Endothelial cell of umbilical vein (primary cell): ENCODE data around the gene ATXN2. TPM values are rescaled to one million over a fixed set of nuclear protein-coding genes. Genes with fewer than 3 reads are reported as not detected.

Source experiments
- BruUV-seq: library from RNA; stranded (reverse); fragments of 400-500 nt; replicated peaks from 2 replicates; lab custom pipeline; 2021; lab: Mats Ljungman, UMichigan
- CTCF ChIA-PET: fragments of 300-600, 350-600 bp; sonication (Branson Sonifier 250); formaldehyde crosslinking; loops from one replicate; lab custom pipeline; 2021; ENCODE audit warnings: antibody characterized with exemption, inconsistent platforms; lab: Charles Lee
- POLR2A ChIA-PET: fragments of 300-600, 350-600 bp; sonication (Branson Sonifier 250); formaldehyde crosslinking; loops from one replicate; lab custom pipeline; 2021; ENCODE audit warnings: antibody characterized with exemption, inconsistent platforms; lab: Charles Lee
- DNase-seq: peaks from one replicate; pipeline ENCODE4 v3.0.0-alpha.2; 2011; ENCODE audit warnings: low read depth, low spot score
- FAIRE-seq: peaks from 2 replicates; lab custom pipeline; 2011; peaks lifted over from hg19 to GRCh38; lab: Jason Lieb, UNC
- H2AFZ ChIP-seq: 2 replicates; pipeline ENCODE4 v1.6.0; 2012; ENCODE audit warnings: low read depth, low read length, control low read depth, inconsistent platforms
- H3K27ac ChIP-seq: 2 replicates; pipeline ENCODE4 v1.5.1; 2011; ENCODE audit warnings: low read depth, mild to moderate bottlenecking, control low read depth, low read length, moderate library complexity; ENCODE audit not compliant: insufficient read depth
- H3K27me3 ChIP-seq, 2 experiments: 2 replicates each; pipeline versions ENCODE4 v1.6.0 to v1.6.1; 2011; ENCODE audit warnings: low read length in 2 of 2, mixed read lengths in 1 of 2; ENCODE audit not compliant: control insufficient read depth in 2 of 2, insufficient read depth in 2 of 2
- H3K36me3 ChIP-seq, 2 experiments: 2 replicates in 1 of 2; 3 replicates in 1 of 2; pipeline ENCODE4 v1.5.1; 2011; ENCODE audit warnings: low read length in 2 of 2, mild to moderate bottlenecking in 1 of 2, moderate library complexity in 1 of 2; ENCODE audit not compliant: control insufficient read depth in 2 of 2, insufficient read depth in 2 of 2; ENCODE audit errors: extremely low read depth in 1 of 2
- H3K4me1 ChIP-seq: 3 replicates; pipeline ENCODE4 v1.5.1; 2011; ENCODE audit warnings: mild to moderate bottlenecking, low read length; ENCODE audit not compliant: control insufficient read depth, insufficient read depth; ENCODE audit errors: extremely low read depth
- H3K4me2 ChIP-seq: 2 replicates; pipeline ENCODE4 v1.6.1; 2011; ENCODE audit warnings: low read length, control low read depth, mixed read lengths; ENCODE audit not compliant: insufficient read depth
- H3K4me3 ChIP-seq, 3 experiments: fragments of 200-600 bp in 1 of 3; sonication (generic), shearing (Covaris generic) in 1 of 3; replicated peaks in 1 of 3; 2 replicates each; pipeline ENCODE4 v1.5.1; 2011 to 2016; ENCODE audit warnings: control low read depth in 3 of 3, low read length in 3 of 3, mild to moderate bottlenecking in 2 of 3, inconsistent platforms in 1 of 3, low read depth in 1 of 3, moderate library complexity in 1 of 3; ENCODE audit not compliant: insufficient read depth in 1 of 3
- H3K79me2 ChIP-seq: 2 replicates; pipeline ENCODE4 v1.6.0; 2012; ENCODE audit warnings: low read length, inconsistent platforms; ENCODE audit not compliant: control insufficient read depth, insufficient read depth
- H3K9ac ChIP-seq: replicated peaks from 2 replicates; pipeline ENCODE3; 2011; ENCODE audit warnings: low read length, control low read depth; ENCODE audit not compliant: insufficient read depth; ENCODE audit errors: extremely low read depth
- H3K9me1 ChIP-seq: replicated peaks from 3 replicates; pipeline ENCODE4 v1.6.0; 2011; ENCODE audit warnings: mild to moderate bottlenecking, low read length; ENCODE audit not compliant: control insufficient read depth, insufficient read depth; ENCODE audit errors: extremely low read depth
- H3K9me3 ChIP-seq: replicated peaks from 2 replicates; pipeline ENCODE4 v1.5.1; 2012; ENCODE audit warnings: low read length, inconsistent platforms; ENCODE audit not compliant: control insufficient read depth, insufficient read depth
- H4K20me1 ChIP-seq: replicated peaks from 2 replicates; pipeline ENCODE3; 2011; ENCODE audit warnings: mild to moderate bottlenecking, low read length; ENCODE audit not compliant: control insufficient read depth, insufficient read depth; ENCODE audit errors: extremely low read depth
- CTCF ChIP-seq, 2 donors: IDR thresholded peaks; 1 replicate in 1 of 2; 2 replicates in 1 of 2; pipeline ENCODE4 v1.5.1; 2011; ENCODE audit warnings: low read length in 2 of 2, mild to moderate bottlenecking in 2 of 2, moderate library complexity in 2 of 2, control low read depth in 1 of 2, inconsistent platforms in 1 of 2, low read depth in 1 of 2; ENCODE audit not compliant: insufficient read depth in 1 of 2; ENCODE audit errors: extremely low read depth in 1 of 2
- FOS ChIP-seq: IDR thresholded peaks from 2 replicates; pipeline ENCODE4 v1.6.1; 2011; ENCODE audit warnings: mild to moderate bottlenecking, low read length, moderate library complexity, borderline replicate concordance; ENCODE audit not compliant: insufficient read depth
- POLR2A ChIP-seq: IDR thresholded peaks from 2 replicates; pipeline ENCODE4 v1.6.1; 2012; ENCODE audit warnings: low read depth, mild to moderate bottlenecking, control low read depth, low read length
- dilution Hi-C: fragments of 300-500 bp; cut with MboI; formaldehyde crosslinking; loops from one replicate; pipeline ENCODE4 v1.15.0; 2019; ENCODE audit warnings: low sequenced_read_pairs; ENCODE audit not compliant: extremely low pct_ligation_motif_present
- intact Hi-C: fragments of 100-400 bp; cut with micrococcal nuclease; formaldehyde crosslinking; loops from one replicate; pipeline ENCODE4 v1.10.0; 2022
- polyA plus RNA-seq, 4 experiments: library from polyadenylated mRNA; depleted of rRNA in 3 of 4; stranded (reverse) in 3 of 4; unstranded in 1 of 4; fragments of >200 nt; gene quantifications; 2 replicates each; pipeline versions ENCODE4 v1.2.1 to v1.2.3, GENCODE V29; 2011 to 2012; ENCODE audit warnings: missing spikeins in 1 of 4
- total RNA-seq: library from RNA; stranded (reverse); gene quantifications from 2 replicates; pipeline ENCODE4 v1.2.3, GENCODE V29; 2021

Gene ATXN2
- total and polyA plus RNA-seq, 2 donors (not counting 3 experiments of a cell fraction or from before 2014, with no cell fraction given) = 58.9 to 86.7 TPM

GRCh38 chr12:111482462-111482861 lies 116.7 kb downstream of the ATXN2 start:
- DNase-seq (no peak), FAIRE-seq (no peak)
- no peaks in the 10 kb centered on the region for H3K27me3 ChIP-seq
- intact Hi-C loops = loop anchor here (1.0 kb wide), 2 partner anchors 85 to 151 kb away; no protein-coding TSS in a partner anchor
- no peaks in the 10 kb centered on the region for H3K9me1 ChIP-seq
- no peak overlapping the region for H3K9ac ChIP-seq
- dilution Hi-C loops = no loop called here
- H3K27ac ChIP-seq = no peak overlapping the region
- no peak overlapping the region for H2AFZ ChIP-seq
- POLR2A ChIA-PET = no interaction called here
- no peaks in the 10 kb centered on the region for H4K20me1 ChIP-seq
- H3K36me3 ChIP-seq = peaks cover 5 to 16% of the 10 kb centered on the region in 2 experiments
- BruUV-seq = no TSS peak
- CTCF ChIA-PET = interaction anchor here (1.3 to 4.3 kb wide), 5 partner anchors 31 to 151 kb away, joined by 4 to 38 read pairs (median 10); no protein-coding TSS in a partner anchor
- no peaks in the 10 kb centered on the region for H3K79me2 ChIP-seq
- H3K4me3 ChIP-seq = no peak overlapping the region
- H3K9me3 ChIP-seq = no peaks in the 10 kb centered on the region
- no peak overlapping the region for H3K4me2 ChIP-seq
- H3K4me1 ChIP-seq = no peaks in the 10 kb centered on the region
- no peak for TF ChIP-seq FOS
- TF ChIP-seq CTCF (IDR thresholded peaks at IDR 0.05; ENCODE audit: extremely low read depth in 1 of 2, insufficient read depth in 1 of 2, low read depth in 1 of 2, low read length in 2 of 2) = peak in 1 of 2 donors; percentile 16

- ChIA-PET CTCF (interaction anchor here (1.4 to 2.3 kb wide), 4 partner anchors 9 to 74 kb away, joined by 3 to 15 read pairs (median 6); no protein-coding TSS in a partner anchor), POLR2A (no interaction called here)
- intact Hi-C loops = no loop called here
Observed at GRCh38 chr12:111471236-111471635, 127.9 kb downstream of the ATXN2 start.

More at GRCh38 chr12:111471236-111471635, 127.9 kb downstream of the ATXN2 start:
- Histone ChIP-seq H3K4me1 (peaks cover 3% of the 10 kb centered on the region), H3K27me3 (no peaks in the 10 kb centered on the region), H3K4me2 (no peak overlapping the region), H3K9ac (no peak overlapping the region), H2AFZ (no peak overlapping the region), H3K9me3 (no peaks in the 10 kb centered on the region), H3K9me1 (no peaks in the 10 kb centered on the region), H3K79me2 (no peaks in the 10 kb centered on the region), H3K4me3 (no peak overlapping the region), H4K20me1 (no peaks in the 10 kb centered on the region), H3K27ac (no peak overlapping the region), H3K36me3 (peaks cover 4 to 17% of the 10 kb centered on the region in 2 experiments)
- no peak for DNase-seq
- dilution Hi-C loops = no loop called here
- FAIRE-seq = no peak
- TF ChIP-seq POLR2A = no peak
- BruUV-seq = no TSS peak
